HepG2 (cell line): Measurements from ENCODE around the gene ADORA2B. TPM values are rescaled to one million over a fixed set of nuclear protein-coding genes. Genes with fewer than 3 reads are reported as not detected.

ENCODE experiments used
- BCL6 ChIP-seq: IDR thresholded peaks from 2 replicates; pipeline ENCODE4 v1.6.1; 2016; ENCODE audit warnings: missing genetic modification reagents, missing compliant biosample characterization
- FOXM1 ChIP-seq: sonication (generic); formaldehyde crosslinking; IDR thresholded peaks from 2 replicates; pipeline ENCODE4 v1.5.0; 2020; ENCODE audit warnings: missing genetic modification reagents
- HMG20B ChIP-seq: conservative IDR thresholded peaks from 2 replicates; pipeline ENCODE4 v1.6.1; 2016; ENCODE audit warnings: missing genetic modification reagents, missing compliant biosample characterization
- MAX ChIP-seq: IDR thresholded peaks from 2 replicates; pipeline ENCODE4 v1.6.1; 2012; ENCODE audit warnings: inconsistent platforms
- MTF2 ChIP-seq: sonication (generic); formaldehyde crosslinking; IDR thresholded peaks from 2 replicates; pipeline ENCODE4 v1.5.0; 2020; ENCODE audit warnings: missing genetic modification reagents, borderline replicate concordance
- NKX3-1 ChIP-seq: sonication (generic); formaldehyde crosslinking; IDR thresholded peaks from 2 replicates; pipeline ENCODE4 v1.5.0; 2020; ENCODE audit warnings: missing genetic modification reagents
- PRDM15 ChIP-seq: sonication (generic); formaldehyde crosslinking; IDR thresholded peaks from 2 replicates; pipeline ENCODE4 v1.4.0; 2020; ENCODE audit warnings: missing genetic modification reagents
- RERE ChIP-seq: IDR thresholded peaks from 2 replicates; pipeline ENCODE4 v1.6.1; 2016; ENCODE audit warnings: low read depth, missing genetic modification reagents, missing compliant biosample characterization
- SIX1 ChIP-seq: sonication (generic); formaldehyde crosslinking; IDR thresholded peaks from 2 replicates; pipeline ENCODE4 v1.4.0; 2020; ENCODE audit warnings: missing genetic modification reagents, borderline replicate concordance
- TBL1XR1 ChIP-seq: fragments of 150-350 bp; IDR thresholded peaks from 2 replicates; pipeline ENCODE4 v1.6.1; 2014; ENCODE audit warnings: borderline replicate concordance, low read length; ENCODE audit not compliant: partially characterized antibody
- ZFP37 ChIP-seq: sonication (generic); formaldehyde crosslinking; IDR thresholded peaks from 2 replicates; pipeline ENCODE4 v1.4.0; 2020; ENCODE audit warnings: missing genetic modification reagents, borderline replicate concordance
- ZNF501 ChIP-seq: sonication (generic); formaldehyde crosslinking; IDR thresholded peaks from 2 replicates; pipeline ENCODE4 v1.5.1; 2020; ENCODE audit warnings: mild to moderate bottlenecking, moderate library complexity, missing genetic modification reagents
- ZNF891 ChIP-seq: sonication (generic); formaldehyde crosslinking; IDR thresholded peaks from 2 replicates; pipeline ENCODE4 v1.5.0; 2020; ENCODE audit warnings: mild to moderate bottlenecking, missing genetic modification reagents
- polyA plus RNA-seq, 8 experiments: library from polyadenylated mRNA; depleted of rRNA in 3 of 8; stranded (reverse) in 7 of 8; unstranded in 1 of 8; fragments of >200 nt; fragmentation: Illumina TruSeq in 4 of 8; extraction: Trizol in 4 of 8; gene quantifications; 2 replicates each; pipeline versions ENCODE4 v1.2.1 to v1.2.3, GENCODE V29; 2011 to 2016; ENCODE audit warnings: low read depth in 4 of 8, missing spikeins in 1 of 8, mixed read lengths in 1 of 8; ENCODE audit not compliant: insufficient read depth in 1 of 8
- total RNA-seq, 5 experiments: library from RNA; depleted of rRNA; stranded (reverse); fragments of >200 nt; fragmentation: Illumina TruSeq; extraction: Trizol; gene quantifications; 2 replicates each; pipeline ENCODE4 v1.2.3, GENCODE V29; 2016; ENCODE audit warnings: low read depth in 1 of 5
- TF ChIP-seq, protein P1 (sequence below): sonication (generic); formaldehyde crosslinking; conservative IDR thresholded peaks from 2 replicates; pipeline ENCODE4 v1.8.0; 2022; ENCODE audit warnings: mild to moderate bottlenecking, moderate library complexity, missing genetic modification reagents
- TF ChIP-seq, protein P2 (sequence below): IDR thresholded peaks from 2 replicates; pipeline ENCODE4 v1.6.1; 2016

The ADORA2B gene
- total and polyA plus RNA-seq, 2 of the 13 experiments (the other 11 are each of a cell fraction or from before 2014, with no cell fraction given), result 10.4 to 20.0 TPM

DNA sequence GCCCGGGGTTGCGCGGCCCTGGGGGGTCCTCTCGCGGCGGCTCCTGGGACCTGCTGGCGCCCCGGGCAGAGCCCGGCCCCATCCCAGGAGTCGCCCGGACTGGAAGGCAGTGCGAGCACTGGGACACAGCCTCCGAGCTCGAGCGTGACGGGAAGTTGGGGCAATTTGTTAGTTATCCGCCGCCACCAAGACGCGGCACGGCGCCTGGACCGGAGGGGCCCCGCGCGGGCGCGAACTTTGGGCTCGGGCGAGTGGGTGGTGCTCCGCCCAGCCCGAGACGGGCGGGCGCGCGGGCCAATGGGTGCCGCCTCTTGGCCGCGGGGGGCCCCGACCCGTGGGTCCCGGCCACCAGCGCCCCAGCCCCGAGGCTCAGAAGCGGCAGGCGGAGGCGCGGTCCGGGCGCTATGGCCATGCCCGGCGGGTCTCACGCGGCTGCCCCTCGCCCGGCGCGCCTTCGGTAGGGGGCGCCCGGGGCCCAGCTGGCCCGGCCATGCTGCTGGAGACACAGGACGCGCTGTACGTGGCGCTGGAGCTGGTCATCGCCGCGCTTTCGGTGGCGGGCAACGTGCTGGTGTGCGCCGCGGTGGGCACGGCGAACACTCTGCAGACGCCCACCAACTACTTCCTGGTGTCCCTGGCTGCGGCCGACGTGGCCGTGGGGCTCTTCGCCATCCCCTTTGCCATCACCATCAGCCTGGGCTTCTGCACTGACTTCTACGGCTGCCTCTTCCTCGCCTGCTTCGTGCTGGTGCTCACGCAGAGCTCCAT is at the start of gene ADORA2B (continued):
- peak; percentile 92 for TF ChIP-seq PRDM15 (CRISPR knock-in tag)
- TF ChIP-seq RERE (CRISPR knock-in tag), result 0 out of 2 replicates have a peak, but pooled peaks have one; percentile 18
- TF ChIP-seq ZNF891 (CRISPR knock-in tag), result peak; percentile 34; the same call in 1 of the 2 replicates
- TF ChIP-seq NKX3-1 (CRISPR knock-in tag), result no peak
- TF ChIP-seq FOXM1, result no peak
- TF ChIP-seq MAX, result peak; percentile 96
- TF ChIP-seq SIX1 (CRISPR knock-in tag), result no peak; the same call in 1 of the 2 replicates
- TF ChIP-seq, protein P1, sequence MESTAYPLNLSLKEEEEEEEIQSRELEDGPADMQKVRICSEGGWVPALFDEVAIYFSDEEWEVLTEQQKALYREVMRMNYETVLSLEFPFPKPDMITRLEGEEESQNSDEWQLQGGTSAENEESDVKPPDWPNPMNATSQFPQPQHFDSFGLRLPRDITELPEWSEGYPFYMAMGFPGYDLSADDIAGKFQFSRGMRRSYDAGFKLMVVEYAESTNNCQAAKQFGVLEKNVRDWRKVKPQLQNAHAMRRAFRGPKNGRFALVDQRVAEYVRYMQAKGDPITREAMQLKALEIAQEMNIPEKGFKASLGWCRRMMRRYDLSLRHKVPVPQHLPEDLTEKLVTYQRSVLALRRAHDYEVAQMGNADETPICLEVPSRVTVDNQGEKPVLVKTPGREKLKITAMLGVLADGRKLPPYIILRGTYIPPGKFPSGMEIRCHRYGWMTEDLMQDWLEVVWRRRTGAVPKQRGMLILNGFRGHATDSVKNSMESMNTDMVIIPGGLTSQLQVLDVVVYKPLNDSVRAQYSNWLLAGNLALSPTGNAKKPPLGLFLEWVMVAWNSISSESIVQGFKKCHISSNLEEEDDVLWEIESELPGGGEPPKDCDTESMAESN (CRISPR knock-in tag), result peak; percentile 63; the same call in 1 of the 2 replicates
- peak; percentile 13; the same call in 1 of the 2 replicates for TF ChIP-seq BCL6 (CRISPR knock-in tag)
- TF ChIP-seq ZFP37 (CRISPR knock-in tag), result no peak
- TF ChIP-seq, protein P2, sequence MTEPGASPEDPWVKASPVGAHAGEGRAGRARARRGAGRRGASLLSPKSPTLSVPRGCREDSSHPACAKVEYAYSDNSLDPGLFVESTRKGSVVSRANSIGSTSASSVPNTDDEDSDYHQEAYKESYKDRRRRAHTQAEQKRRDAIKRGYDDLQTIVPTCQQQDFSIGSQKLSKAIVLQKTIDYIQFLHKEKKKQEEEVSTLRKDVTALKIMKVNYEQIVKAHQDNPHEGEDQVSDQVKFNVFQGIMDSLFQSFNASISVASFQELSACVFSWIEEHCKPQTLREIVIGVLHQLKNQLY (CRISPR knock-in tag), result no peak
- peak; percentile 50; the same call in 1 of the 2 replicates for TF ChIP-seq ZNF501 (CRISPR knock-in tag)
- TF ChIP-seq MTF2 (CRISPR knock-in tag), result peak; percentile 84; the same call in 1 of the 2 replicates
- TF ChIP-seq HMG20B (CRISPR knock-in tag), result no peak
- TF ChIP-seq TBL1XR1, result no peak
